ENCODE measurements around the gene PCCB.
"Not testable (repeated sequence)": the region's sequence is repeated elsewhere in the genome, so short reads cannot be mapped to it uniquely, and the experiment has no call there.

PCCB gene

DNA sequence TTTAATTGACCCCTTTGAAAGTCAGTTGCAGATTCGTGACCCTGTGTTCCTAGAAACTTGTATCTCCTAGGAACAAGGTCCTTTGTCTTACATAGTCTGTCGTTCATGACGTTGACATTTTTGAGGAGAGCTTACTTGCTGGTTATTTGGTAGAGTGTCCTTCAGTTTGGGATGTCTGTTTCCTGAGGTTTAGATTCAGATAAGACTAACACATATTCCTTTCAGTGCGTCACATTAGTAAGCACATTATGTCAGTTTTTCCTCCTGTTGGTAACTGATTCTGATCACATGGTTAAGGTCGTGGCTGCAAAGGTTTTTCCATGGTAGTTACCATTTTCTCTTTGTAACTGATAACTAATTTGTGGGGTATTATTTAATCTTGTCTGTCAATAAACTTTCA, 80.8 kb downstream of the PCCB start:
- DNase-seq = no peak

DNA sequence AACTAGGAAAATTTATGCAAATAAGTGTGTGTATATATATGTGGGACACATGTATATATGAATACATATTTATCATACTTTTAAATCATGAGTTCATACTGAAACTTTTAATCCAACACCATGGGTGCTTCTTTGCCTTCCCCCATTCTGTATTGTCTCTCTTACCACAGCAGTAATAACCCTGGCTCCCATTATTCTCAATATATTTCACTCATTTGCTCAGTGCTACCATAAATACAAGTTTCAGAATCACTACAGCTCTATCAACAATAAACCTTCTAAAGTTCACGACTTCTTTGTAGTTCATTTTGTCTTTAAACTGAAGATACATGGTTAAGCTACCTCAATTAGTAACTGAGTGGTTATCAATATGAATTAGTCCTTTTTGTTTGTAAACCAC, 82.2 kb downstream of the PCCB start:
- no peak for DNase-seq

DNA sequence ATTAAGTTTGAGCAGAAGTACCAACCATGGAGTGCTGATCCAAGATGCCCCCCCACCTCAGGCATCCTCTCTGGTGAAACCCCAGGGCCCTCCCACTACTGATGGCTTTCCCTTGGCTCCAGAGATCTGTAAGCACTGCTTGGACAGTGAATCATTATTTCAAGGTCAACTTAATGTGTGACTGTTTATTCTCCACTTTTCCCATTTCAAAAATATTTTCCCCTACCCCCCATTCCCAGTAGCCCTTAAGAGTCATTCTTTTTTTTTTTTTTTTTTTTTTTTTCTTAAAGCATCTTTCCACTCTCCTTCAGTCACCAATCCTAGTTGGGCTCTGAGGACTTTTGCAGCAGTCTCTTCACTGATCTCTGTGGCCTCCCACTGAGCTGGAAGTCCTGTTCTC, 82.6 kb downstream of the PCCB start:
- DNase-seq = no peak

DNA sequence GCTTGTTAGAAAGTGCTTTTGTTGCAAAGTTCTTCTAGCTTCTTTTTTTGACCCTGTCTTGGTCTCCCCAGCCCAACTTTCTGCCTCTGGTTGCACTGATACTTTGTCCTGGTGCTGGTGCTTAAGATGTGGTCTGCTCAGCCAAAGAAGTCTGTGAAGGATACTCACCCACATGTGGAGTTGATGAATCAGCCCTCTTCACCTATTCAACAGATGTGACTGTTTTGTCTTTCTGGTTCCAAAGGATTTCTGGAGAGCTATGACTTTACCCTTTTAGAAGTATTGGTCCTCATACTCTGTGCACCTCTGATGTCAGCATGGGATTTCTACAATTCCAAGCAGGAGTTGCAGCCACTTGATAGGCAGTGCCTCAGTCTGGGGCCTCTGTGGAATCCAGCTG, 84.1 kb downstream of the PCCB start:
- DNase-seq = no peak

DNA sequence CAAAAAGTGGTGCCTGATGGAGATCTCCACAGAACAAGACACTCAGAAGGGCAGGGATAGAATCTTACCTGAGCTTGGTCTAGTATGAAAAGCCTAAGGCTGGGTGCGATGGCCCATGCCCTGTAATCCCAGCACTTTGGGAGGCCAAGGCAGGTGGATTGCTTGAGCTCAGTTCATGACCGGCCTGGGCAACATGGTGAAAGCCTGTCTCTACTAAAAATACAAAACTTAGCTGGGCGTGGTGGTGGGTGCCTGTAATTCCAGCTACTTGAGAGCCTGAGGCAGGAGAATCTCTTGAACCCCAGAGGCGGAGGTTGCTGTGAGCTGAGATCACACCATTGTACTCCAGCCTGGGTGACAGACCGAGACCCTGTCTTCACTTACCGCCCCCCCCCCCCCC, 84.6 kb downstream of the PCCB start:
- DNase-seq = not testable (repeated sequence)

DNA sequence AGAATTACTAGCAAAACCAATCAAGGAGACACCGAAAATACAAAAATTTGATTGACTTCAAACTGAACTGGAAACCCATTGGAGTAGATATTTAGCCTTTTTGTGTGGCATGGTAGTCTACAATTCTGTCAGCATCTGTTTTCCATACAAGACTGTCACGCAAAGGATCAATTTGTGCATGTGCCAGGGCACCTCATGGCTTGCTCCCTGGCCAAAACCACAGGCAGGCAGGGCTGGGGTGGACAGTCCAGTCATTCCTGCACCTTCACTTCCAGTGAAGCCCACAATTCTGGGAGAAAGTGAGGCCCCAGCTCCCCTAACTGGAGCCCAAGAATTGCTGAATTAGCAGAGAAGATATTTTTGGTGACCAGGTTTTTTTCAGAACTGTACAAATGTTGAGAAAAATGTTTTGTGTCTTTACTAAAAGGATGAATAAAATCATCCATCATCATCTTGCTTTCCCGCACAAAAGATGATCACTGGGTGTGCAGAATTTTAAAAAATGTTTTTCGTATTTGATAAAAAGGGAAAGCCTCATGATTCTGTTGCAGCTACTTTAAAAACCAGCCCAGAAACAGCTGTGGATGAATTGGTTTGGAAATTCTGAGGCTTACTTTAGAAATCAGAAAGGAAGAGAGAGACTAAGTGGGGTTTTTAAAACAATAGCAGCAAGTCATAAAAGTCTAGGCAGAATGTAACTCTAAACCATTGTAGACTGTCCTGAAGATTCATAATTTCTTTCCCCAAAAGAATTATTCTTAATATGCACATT, 86.4 kb downstream of the PCCB start:
- DNase-seq = no peak

DNA sequence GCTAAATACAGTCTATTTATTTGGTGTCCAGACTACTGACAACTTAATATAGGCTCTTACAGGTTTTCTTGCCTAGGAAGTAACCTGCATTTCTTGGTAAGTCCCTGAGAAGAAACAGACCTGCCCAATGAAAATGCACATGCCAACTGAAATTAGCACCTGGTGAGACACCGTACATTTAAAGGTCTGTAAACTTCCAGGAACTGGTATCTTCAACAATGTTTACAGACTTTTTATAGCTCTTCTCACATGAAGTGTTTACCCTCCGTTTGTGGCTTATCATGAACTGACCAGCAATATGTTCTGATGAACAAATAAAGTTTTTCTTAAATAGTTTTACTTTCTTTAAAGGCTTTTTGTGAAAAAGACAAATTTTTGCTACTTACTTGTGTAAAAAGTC, 93.3 kb downstream of the PCCB start:
- no peak for DNase-seq

DNA sequence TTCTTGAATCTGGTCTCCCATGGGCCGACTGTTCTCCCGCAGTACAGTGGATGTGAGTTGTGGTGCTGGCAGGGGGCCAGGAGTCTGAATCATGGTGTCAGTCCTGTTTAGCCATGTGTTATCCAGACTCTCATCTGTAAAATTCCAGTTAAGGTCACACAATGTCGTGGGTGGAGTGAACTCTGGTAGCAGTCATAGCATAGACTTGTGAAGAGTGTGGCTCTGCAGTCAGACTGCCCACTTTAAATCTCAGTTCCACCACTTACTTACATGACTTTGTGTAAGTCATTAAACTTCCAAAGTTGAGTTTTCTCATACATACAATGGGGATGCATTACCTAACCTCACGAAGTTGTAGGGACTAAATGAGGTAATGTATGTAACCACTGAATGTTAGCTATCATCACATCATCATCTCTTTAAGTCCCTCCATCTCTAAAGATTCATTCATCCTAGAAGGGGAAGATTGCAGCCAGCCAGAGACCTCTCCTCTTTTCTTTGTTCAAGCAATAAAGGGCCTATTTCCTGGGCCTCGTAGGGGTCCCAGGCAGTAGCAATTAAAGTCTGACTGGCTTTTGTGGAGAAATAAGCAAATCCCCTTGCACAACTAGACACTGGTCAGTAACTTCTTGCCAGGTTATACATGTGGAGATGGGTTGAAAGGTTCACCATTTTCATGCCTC, 93.9 kb downstream of the PCCB start:
- DNase-seq = no peak

DNA sequence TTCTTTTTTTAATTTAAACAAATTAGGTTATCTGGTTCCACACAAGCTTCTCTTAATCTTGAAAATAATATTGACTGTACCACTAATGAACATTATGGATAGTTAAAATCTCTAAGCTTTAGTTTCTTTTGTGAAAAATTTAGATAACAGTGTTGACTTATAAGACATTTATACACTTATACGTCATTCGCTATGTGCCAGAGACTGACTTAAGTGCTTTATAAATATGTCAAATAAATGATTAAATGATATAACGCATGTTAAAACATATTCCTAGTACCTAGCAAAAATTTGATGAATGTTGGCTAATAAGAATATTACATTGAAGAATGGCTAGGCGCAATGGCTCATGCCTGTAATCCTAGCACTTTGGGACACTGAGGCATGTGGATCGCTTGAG, 96.3 kb downstream of the PCCB start:
- DNase-seq = no peak

DNA sequence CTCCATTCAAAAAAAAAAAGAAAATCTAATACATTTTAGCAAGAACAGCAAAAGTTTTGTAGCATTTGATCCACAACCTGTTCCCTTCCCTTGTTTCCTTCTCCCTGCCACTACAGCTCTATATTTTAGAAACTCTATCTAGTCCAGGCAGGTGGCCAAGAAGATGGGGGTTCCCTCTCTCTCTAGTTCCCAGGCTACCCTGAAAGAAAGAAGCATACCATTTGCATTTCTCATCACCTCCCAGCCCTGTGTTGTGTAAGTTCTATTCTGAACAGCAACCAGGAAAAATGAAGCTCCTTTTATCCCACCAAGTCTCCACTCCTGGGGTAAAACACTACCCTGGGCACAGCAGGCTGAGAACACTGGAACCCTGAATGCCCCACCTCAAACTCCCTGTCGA, 100.0 kb downstream of the PCCB start:
- DNase-seq = no peak

DNA sequence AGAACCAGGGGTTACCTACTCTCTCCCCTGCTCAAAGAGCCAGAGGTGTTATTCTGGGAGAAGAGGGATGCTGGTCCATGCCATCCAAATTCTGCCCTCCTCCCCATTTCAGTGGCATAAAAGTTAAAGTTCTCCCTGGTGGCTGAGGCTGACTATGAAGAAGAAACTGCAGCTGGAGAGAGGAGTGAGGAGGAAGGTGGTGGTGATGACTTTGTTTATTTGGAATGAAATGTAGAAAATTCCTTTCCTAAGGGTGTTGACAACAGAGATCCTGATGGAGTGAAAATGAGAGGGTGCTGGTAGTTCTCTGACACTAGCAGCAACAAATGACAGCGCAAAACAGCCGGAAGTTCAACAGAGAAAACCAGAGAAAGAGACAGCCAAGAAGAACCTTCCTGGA, 100.4 kb downstream of the PCCB start:
- DNase-seq = no peak

DNA sequence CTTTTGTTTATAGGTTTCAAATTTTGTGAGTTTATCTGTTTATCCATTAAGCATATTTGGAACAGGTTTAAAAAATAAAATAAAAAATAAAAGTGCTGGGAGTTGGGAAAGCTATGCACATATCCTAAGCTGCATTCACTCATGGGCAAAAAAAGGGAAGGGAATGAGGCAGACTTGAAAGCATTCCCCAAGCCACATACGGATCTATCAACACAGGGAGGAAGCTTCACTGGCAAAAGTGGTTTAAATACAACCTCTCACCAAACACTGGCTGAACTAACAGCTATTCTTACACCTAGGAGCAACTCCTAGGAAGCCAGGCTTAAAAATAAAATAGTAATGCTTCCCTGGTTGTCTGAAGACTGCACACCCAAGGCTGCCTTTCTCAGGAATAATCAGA, 101.2 kb downstream of the PCCB start:
- DNase-seq = no peak

DNA sequence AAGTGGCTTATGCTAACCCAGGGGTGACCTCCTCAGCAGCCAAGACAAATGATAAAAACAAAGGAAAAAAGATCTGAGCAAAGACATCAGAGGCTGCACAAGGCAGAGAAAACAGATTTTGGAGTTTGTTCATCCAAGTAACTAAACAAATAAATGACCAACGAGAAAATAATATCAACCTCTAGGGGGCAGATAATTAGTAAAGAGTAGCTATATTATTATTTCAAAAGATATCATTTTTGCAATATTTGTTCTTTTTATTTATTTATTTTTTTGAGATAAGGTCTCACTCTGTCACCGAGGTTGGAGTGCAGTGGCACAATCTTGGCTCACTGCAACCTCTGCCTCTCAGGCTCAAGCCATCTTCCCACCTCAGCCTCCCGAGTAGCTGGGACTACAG, 101.8 kb downstream of the PCCB start:
- DNase-seq = no peak

DNA sequence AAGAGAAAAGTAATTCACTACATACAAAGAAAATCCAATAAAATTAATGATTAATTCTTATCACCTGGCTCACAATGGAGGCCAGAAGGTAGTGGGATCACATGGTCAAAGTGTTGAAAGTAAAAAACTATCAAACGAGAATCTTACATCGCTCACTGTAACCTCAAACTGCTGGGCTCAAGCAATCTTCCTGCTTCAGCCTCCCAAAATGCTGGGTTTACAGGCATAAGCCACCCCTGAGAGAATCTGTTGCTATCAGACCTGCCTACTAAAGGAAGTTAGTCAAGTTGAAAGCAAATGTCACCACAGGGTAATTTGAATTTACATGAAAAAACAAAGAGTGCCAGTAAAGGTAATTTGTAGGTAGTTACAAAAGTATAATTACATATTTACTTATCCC, 103.3 kb downstream of the PCCB start:
- DNase-seq = no peak

DNA sequence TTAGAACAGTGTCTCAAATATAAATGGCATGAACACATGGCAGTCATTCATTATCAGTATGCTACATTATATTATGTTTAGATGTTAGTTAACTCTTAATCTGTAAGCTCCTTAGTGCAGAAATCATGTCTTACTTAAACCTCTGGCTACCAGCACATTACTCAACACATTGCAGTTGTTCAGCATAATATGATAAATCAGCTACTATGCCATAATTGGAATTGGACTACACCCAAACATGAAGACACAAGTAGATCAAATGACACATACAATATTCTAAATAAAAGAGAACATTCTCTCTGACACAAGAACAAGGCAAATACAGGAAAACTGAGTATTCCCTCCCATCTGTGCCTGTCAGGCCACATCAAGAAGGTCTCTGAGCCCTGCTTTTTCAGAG, 116.1 kb downstream of the PCCB start:
- DNase-seq = no peak

DNA sequence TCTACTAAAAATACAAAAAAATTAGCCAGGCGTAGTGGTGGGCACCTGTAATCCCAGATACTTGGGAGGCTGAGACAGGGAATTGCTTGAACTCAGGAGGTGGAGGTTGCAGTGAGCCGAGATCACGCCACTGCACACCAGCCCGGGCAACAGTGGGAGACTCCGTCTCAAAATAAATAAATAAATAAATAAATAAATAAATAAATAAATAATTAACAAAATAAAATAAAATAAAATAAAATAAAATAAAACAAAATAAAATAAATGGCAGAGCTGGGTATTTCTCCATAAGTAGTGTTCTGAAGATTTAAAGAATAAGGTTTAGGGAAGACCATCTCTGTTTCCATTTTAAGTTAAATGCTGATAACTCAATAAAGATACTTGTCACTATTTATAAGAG, 125.7 kb downstream of the PCCB start:
- not testable (repeated sequence) for DNase-seq

DNA sequence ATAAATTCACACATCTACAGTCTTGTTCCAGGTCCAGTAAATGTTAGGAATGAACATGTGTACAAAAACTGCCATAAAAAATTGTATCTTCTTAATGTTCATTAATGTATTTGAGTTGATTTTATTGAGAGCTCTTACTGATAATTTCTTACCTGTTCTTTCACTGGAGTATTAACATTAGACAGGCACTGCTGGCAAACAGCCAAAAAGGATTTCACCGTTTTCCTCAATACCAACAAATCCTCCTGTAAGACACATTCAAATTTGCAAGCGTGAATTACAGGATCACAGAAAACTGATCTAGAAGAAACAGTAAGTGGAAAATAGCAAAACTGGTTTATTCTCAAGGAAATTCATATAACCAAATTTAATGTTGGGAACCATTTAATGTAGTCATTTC, 127.4 kb downstream of the PCCB start:
- no peak for DNase-seq

DNA sequence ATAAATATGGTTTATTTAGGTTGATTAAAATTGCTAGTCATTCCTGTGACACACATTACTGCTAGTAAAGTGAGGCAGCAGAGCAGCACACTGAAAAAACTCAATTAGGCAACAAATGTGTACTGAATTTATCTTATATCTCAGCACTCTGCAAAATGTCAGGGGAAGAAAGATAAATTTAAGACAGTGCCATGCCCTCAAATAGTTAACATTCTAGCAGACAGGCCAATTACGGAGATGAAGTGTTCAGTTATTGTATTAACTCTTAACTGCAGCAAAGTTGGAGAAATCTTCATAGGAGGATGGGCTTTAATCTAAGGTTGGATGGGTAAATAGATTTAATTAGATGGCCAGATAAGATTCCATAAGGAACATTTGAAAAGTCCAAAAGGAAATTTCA, 127.9 kb downstream of the PCCB start:
- no peak for DNase-seq
